ENCODE measurements around the gene RPS17.
"Not testable (repeated sequence)": the region's sequence is repeated elsewhere in the genome, so short reads cannot be mapped to it uniquely, and the experiment has no call there.

The RPS17 gene

GRCh38 chr15:82507693-82508092 lies 32.6 kb downstream of the RPS17 start:
- not testable (repeated sequence) for ATAC-seq, DNase-seq

DNA sequence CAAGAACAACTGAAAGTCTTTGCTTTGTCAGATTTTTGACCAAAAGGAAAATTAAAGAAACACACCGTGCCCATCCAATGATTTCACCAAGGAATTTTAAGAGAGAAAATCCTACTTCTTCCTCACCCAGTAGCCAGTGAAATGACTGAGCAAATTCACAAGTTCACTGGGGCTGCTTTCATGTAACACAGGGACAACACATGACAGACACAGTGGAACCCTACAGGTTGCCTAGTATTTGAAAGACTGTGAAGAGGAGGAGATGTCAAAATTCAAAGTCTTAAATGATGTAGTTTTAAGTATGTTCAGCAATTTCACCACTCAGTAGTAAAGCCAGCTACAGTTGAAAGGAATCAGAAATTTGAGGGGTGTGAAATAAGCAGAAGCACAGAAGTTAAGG lies 33.2 kb downstream of the RPS17 start:
- not testable (repeated sequence) for DNase-seq, ATAC-seq

GRCh38 chr15:82505842-82506241 lies 34.4 kb downstream of the RPS17 start:
- DNase-seq, ATAC-seq: not testable (repeated sequence)

DNA sequence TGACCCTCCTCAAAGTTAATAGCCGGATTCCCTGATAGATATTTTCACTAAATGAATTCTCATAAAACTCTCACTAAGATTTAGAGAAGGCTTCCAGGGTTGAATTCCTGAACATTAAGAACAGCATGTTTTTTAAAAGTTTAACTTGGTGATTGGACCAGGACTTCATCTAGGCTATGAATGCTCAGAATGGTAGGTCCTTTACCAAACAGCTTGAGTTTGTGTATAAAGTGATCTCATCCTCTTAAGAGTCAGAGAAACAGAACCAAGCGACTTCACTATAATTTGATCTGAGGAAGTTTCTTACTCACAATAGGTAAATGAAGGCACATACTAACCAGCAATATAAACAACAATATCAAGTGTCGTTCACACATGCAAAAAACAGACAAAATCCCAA lies 36.2 kb downstream of the RPS17 start:
- DNase-seq, ATAC-seq: not testable (repeated sequence)

DNA sequence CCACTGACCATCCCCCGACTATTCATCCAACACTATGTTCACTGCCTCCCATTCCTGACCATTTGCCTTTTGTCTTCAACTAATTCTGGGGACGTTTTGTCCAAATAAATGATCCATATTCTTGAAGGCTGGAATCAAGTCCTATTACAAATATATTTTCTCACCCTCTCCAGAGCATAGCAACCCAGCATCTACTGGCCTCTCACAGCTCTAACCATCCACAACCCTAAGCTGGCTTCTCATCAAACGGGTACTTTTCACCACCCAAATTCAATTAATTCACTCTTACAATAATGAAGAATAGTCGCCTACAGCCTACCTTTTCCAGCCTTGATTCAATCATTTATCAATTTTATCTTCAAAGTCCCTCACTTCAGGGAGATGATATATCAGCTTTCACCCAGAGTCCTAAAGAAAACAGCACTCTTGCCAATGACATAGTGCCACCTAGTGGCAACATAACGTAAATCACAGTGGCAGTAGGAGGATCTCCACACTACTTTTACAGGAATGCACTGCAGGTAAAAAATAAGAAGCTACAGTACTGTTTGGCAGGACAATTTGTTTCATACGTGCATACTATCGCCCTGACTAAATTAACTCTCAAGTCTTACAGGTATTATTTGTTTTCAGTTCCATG lies 37.4 kb downstream of the RPS17 start:
- ATAC-seq (peak; percentile 76), DNase-seq (peak; percentile 9)

GRCh38 chr15:82500772-82501171 lies 39.5 kb downstream of the RPS17 start:
- not testable (repeated sequence) for DNase-seq, ATAC-seq

DNA sequence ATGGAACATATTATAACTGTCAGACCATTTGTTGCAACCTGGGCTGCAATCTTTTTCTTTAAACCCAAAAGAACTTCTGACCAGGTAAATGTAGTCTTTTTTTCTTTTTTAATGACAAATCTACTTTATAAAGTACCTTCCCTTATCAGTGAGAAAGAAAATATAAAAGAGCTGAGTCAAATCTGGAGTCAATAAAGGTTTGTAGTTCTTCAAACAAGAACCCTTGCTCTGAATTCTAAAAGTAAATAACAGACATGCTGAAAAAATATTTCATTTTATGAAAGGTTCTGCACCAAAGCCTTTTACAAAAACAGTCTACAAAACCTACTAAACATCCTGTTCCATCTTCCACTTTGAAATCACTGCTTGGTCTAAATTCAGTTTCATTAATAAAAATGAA lies 42.3 kb downstream of the RPS17 start:
- ATAC-seq, DNase-seq: not testable (repeated sequence)

DNA sequence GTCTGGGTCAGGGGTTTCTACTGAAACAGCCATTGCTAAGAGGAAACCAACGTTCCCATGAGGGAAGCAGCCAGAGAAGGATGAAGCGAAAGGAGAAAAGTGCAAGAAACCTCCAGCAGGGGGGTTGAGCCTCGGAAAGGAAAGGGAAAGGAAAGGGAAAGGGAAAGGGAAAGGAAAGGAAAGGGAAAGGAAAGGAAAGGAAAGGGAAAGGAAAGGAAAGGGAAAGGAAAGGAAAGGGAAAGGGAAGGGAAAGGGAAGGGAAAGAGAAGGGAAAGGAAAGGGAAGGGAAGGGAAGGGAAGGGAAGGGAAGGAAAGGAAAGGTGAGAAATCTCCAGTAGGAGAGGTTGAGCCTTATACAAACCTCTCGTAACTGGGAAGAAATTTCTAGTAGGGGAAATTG lies 52.0 kb downstream of the RPS17 start:
- ATAC-seq, DNase-seq: not testable (repeated sequence)

- DNase-seq, ATAC-seq: not testable (repeated sequence)
Measured at GRCh38 chr15:82487045-82487444, 53.2 kb downstream of the RPS17 start.
